DMS 273 (cell line): ENCODE results near the gene MLX.
"Not testable (repeated sequence)": the region's sequence is repeated elsewhere in the genome, so short reads cannot be mapped to it uniquely, and the experiment has no call there.

Experiments
- DNase-seq: peaks from one replicate; lab custom pipeline; 2025; ENCODE audit not compliant: unreplicated experiment; lab: John Stamatoyannopoulos, UW

MLX gene

DNA sequence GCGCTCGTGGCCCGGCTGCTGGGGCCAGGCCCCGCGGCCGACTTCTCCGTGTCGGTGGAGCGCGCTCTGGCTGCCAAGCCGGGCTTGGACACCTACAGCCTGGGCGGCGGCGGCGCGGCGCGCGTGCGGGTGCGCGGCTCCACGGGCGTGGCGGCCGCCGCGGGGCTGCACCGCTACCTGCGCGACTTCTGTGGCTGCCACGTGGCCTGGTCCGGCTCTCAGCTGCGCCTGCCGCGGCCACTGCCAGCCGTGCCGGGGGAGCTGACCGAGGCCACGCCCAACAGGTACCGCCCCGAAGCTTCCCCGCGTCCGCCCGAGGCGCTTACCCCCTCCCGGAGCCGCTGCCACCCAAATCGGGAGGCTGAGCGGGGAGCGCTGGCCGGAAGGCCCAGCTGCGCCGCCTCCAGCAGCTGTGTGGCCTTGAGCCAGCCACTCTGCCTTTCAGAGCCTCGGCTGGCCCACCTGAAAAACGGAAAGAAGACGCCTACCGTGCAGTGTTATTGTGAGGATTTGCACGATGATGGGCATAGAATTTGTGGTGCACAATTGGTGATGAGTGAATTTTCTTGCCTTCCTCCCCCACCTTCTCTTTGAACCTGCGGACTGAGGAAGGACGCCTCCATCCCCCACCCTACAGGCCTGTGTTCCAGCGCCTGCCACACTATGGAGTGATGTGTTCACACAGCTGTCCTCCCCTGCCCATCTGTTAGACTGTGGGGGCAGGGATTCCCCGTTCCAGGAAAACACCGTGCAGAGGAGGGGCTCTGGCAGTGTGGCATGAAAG, 30.3 kb upstream of the MLX start:
- peak; percentile 94 for DNase-seq

DNA sequence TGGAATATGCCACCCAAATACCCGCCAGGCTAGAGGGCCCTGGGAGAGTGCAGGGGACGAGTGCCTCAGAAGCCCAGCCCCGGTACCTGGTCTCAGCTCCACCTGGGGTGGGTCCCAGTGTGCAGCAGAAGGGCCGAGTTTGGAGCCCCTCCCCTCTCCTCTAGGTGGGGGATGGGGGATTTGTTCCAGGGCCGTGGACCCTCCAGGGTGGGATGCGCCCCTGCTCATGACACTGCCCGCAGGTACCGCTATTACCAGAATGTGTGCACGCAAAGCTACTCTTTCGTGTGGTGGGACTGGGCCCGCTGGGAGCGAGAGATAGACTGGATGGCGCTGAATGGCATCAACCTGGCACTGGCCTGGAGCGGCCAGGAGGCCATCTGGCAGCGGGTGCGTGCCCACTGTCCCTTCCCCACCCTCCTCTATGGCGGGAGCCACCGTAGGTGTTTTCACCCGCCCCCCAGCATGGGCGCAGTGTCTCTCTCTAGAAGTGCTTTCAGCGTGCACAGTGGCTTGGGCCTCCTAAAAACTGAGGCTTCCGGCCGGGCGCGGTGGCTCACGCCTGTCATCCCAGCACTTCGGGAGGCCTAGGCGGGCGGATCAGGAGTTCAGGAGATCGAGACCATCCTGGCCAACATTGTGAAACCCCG, 29.6 kb upstream of the MLX start:
- DNase-seq, result no peak

DNA sequence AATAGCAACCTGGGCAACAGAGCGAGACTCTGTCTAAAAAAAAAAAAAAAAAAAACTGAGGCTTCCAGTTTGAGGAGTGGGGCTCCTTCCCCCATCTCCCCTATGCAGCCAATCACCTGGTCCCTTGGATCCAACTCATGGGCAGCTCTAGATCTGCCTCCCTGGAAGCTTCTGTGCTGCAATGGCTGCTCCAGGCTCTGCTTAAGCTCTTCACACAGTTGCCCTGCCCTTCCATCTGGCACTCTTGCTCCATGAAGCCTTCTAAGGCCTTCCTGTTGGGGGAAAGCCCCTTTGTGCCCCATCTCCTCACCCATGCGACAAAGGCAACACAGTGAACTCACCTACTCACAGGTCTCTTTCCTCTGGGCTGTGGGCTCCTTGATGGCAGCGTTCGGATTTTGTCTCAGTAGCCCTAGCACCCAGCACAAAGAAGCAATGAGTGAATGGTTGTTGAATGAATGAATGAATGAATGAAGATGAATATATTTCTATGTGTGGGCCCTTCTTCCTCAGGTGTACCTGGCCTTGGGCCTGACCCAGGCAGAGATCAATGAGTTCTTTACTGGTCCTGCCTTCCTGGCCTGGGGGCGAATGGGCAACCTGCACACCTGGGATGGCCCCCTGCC, 29.0 kb upstream of the MLX start:
- DNase-seq, result peak; percentile 58

DNA sequence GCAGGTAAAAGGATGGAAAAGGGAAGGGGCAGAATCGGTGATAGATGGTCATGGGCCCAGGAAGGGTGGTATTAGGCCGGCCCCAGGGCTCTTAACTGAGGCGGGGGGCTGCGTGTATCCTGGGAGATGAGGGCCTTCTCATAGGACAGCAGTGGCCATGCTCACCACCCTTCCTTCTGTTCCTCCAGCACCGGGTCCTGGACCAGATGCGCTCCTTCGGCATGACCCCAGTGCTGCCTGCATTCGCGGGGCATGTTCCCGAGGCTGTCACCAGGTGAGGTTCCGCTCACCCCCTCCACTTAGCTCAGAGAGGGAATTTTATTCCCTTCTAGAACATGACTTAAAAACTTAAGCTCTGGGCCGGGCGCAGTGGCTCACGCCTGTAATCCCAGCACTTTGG, 28.4 kb upstream of the MLX start:
- no peak for DNase-seq

DNA sequence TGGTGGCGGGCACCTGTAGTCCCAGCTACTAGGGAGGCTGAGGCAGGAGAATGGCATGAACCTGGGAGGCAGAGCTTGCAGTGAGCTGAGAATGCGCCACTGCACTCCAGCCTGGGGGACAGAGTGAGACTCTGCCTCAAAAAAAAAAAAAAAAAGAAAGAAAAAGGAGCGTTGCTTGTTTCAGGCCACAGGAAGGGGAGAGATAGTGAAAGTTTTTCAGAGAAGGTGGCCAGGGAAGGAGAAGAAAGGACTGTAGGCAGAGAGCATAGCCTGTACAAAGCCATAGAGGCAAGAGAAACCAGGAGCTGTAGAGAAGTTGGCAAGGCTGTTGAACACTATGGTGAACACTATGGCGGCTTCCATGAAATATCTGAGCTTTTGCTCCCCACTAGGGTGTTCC, 26.3 kb upstream of the MLX start:
- DNase-seq, result not testable (repeated sequence)

DNA sequence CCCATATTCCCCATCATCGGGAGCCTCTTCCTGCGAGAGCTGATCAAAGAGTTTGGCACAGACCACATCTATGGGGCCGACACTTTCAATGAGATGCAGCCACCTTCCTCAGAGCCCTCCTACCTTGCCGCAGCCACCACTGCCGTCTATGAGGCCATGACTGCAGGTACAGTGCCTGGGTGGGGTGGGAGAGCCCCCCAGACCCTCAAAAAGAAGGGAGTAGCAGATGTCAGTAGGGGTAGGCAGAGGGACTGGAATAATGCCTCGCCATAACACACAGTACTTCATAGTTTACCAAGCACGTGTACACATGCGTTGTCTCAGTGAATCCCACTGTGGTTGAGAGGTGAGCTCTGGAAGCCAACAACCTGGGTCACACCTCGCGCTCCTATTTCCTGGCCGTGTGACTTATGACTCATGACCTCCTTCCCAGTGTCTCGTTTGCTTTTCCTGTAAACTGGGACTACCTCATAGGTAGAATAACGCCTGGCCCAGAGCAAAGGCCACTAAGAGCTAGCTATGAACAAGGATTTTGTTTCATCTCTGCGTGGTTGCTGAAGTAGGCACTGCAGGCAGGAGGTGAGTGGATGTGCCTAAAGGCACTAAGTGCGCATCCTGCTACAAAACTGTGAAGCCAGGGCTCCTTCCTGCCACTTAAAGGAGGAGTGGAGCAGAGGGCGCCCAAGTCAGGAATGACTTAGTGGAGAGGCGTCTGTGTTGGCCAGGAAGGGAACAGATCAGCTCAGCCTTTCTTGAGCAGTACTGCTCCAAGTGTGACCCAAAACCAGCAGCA, 25.7 kb upstream of the MLX start:
- no peak for DNase-seq

DNA sequence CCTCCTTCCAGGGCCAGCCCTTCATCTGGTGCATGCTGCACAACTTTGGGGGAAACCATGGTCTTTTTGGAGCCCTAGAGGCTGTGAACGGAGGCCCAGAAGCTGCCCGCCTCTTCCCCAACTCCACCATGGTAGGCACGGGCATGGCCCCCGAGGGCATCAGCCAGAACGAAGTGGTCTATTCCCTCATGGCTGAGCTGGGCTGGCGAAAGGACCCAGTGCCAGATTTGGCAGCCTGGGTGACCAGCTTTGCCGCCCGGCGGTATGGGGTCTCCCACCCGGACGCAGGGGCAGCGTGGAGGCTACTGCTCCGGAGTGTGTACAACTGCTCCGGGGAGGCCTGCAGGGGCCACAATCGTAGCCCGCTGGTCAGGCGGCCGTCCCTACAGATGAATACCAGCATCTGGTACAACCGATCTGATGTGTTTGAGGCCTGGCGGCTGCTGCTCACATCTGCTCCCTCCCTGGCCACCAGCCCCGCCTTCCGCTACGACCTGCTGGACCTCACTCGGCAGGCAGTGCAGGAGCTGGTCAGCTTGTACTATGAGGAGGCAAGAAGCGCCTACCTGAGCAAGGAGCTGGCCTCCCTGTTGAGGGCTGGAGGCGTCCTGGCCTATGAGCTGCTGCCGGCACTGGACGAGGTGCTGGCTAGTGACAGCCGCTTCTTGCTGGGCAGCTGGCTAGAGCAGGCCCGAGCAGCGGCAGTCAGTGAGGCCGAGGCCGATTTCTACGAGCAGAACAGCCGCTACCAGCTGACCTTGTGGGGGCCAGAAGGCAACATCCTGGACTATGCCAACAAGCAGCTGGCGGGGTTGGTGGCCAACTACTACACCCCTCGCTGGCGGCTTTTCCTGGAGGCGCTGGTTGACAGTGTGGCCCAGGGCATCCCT, 23.5 kb upstream of the MLX start:
- DNase-seq, result no peak

DNA sequence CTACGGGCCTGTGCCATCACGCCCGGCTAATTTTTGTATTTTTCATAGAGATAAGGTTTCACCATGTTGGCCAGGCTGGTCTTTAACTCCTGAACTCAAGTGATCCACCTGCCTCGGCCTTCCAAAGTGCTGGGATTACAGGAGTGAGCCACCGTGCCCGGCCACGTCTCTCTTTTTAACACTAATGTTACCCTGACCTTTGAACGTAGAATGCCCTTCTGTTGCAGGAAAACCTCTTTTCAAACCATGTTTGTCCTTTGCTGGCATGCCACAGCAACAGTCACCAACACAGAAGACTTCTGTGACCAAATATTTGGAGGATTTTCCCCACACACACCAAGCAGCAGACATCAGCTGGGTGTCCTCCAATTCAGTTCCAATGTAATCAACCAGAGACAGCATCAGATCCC, 22.0 kb upstream of the MLX start:
- DNase-seq, result no peak

DNA sequence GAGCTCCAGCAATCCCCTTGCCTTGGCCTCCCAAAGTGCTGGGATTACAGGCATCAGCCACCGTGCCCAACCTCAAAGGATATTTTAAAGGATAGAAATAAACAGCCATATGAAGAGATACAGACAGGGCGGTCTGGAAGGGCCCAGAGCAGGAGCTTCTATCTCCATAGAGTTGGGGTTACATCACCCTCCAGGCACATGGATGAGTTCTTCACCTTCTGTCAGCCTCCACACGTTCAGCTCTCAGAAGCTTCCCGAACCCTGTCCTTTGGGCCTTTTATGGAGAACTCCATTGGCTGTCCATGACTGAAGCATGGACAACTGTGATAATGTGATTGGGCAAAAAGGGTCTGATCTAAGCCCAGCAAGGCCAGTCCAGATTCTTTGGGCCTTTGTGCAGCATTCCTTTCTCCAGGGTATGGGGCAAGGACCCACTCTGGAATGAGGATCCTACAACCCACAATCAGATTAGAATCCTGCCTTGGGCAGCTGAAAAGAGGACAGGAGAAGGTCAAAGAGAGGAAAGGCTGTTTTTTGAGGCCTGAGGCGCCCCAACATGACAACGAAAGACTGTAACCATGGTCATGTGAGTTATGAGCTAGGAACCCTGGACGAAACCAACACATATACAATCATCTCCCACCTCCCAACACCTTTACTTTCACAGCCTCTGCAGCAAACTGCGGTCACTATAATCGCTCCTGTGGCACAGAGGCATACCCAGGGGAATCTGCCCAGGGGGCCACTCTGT, 21.0 kb upstream of the MLX start:
- DNase-seq, result not testable (repeated sequence)

DNA sequence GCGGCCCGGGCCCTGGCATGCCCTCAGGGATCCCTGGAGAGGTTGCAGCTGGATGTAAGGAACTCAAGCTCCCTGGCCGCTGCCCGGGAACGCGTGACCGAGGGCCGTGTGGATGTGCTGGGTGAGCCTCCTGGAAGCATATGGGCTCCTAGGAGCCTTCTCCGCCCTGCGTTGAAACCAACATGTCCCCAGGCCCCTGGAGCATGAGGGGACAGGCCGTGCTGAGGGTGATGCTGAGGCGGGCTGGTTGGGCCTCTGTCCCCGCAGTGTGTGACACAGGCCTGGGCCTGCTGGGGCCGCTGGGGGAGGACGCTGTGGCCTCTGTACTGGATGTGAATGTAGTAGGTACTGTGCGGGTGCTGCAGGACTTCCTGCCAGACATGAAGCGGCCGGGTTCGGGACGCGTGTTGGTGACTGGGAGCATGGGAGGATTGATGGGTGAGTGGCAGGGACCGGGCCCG, 19.9 kb upstream of the MLX start:
- peak; percentile 42 for DNase-seq

DNA sequence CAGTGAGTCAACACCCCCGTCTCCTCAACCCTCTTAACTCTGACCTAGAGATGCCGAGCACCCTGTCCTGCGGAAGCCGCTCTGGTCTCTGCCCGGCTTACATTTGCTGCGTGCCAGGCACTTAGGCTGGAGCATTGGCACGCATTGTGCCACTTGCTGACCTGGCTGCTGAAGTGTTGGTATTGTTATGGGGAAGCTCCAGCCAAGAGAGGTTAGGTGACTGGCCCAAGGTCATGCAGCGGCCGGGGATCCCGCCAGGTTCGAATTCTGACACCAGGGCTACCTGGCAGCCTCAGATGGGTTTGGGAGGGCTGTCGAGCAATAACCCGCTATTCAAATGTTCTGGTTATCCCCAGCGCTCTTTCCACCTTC, 19.2 kb upstream of the MLX start:
- no peak for DNase-seq

DNA sequence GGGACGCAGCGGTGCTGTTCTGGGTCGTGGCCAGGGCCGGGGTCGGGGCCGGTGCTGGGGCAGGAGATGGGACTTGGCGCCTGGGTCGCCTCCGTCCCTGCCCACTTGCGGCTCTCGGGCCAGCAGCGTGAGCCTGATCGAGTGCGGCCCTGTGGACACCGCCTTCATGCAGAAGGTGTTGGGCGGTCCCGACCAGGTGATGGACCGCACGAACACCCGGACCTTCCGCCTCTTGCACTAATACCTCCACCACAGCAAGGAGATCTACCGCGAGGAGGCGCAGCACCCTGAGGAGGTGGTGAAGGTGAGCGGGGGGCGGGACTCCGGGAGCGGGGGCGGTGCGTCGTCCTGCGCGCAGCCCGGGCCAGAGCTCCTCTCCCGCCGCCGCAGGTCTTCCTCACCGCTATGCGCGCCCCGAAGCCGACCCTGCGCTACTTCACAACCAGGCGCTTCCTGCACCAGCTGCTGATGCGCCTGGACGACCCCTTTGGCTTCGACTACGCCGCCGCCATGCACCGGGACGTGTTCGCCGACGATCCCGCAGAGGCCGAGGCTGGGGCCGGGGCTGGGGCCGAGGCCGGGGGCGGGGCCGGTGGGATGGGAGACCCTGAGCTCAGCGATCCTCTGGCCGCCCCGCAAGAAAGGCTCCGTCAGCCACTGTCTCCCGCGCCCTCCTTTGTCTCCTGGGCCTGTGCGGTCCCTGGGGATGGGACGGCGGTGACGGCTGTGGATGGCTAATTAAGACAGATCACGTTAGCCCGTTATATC, 18.6 kb upstream of the MLX start:
- DNase-seq, result peak; percentile 84

DNA sequence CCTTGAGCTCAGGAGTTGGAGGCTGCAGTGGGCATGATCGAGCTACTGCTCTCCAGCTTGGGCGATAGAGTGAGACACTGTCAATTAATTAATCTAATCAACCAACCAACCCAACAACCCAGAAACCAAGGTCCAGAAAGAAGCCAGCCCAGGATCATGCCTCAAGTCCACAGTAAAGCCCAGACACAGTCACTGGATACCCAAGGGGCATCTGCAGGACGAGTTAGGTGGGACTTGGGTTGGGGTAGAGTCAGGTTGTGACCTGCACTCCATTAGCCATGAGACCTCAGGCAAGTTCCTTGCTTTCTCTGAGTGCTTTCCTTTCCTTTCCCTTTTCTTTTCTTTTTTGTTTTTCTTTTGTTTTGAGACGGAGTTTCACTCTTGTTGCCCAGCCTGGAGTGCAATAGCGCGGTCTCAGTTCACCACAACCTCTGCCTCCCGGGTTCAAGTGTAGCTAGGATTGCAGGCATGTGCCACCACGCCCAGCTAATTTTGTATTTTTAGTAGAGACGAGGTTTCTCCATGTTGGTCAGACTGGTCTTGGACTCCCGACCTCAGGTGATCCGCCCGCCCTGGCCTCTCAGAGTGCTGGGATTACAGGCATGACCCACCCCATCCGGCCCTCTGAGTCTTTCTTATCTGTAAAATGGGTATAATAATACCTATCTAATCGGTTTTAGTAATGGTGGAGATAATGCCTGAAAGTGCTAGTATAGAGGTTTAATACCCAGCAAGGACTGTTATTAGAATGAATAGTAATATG, 17.7 kb upstream of the MLX start:
- DNase-seq, result no peak

DNA sequence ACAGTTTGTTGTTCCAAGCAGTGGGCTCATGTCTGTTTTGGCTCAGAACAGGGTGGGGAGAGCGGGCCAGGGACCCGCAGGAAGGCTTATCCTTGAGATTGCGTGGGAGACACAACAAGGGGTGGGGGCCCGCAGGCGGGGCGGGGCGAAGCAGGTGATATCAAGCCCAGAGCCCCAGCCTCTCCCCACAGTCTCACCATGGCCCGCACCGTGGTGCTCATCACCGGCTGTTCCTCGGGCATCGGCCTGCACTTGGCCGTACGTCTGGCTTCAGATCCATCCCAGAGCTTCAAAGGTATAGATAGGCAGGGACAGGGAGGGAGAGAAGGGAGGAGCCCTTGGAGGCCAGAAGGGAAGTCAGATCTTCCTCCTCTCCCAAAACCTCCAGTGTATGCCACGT, 14.2 kb upstream of the MLX start, which contains the start of gene HSD17B1:
TSS of gene HSD17B1 (plus strand) at position 188 of the 400 bp plus-strand sequence. CDS start at position 199, 11 bp downstream.
- not testable (repeated sequence) for DNase-seq

DNA sequence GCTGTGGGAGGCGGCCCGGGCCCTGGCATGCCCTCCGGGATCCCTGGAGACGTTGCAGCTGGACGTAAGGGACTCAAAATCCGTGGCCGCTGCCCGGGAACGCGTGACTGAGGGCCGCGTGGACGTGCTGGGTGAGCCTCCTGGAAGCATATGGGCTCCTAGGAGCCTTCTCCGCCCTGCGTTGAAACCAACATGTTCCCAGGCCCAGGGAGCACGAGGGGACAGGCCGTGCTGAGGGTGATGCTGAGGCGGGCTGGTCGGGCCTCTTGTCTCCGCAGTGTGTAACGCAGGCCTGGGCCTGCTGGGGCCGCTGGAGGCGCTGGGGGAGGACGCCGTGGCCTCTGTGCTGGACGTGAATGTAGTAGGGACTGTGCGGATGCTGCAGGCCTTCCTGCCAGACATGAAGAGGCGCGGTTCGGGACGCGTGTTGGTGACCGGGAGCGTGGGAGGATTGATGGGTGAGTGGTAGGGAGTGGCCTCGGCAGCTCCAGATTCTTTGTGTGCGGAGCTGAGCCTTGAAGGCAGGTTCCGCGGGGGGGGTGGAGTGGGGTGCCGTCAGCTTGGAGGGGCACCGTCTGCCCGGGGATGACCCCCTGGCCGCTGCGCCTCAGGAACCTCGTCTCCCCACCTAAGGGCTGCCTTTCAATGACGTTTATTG, 13.6 kb upstream of the MLX start:
- DNase-seq, result no peak

DNA sequence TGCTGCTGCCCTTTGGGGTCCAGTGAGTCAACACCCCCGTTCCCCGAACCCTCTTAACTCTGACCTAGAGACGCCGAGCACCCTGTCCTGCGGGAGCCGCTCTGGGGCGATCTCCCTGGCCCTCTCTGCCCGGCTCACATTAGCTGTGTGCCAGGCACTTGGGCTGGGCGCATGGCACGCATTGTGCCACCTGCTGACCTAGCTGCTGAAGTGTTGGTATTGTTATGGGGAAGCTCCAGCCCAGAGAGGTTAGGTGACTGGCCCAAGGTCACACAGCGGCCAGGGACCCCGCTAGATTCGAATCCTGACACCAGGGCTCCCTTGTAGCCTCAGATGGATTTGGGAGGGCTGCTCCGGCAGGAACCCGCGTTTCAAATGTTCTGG, 13.0 kb upstream of the MLX start:
- DNase-seq, result peak; percentile 38

DNA sequence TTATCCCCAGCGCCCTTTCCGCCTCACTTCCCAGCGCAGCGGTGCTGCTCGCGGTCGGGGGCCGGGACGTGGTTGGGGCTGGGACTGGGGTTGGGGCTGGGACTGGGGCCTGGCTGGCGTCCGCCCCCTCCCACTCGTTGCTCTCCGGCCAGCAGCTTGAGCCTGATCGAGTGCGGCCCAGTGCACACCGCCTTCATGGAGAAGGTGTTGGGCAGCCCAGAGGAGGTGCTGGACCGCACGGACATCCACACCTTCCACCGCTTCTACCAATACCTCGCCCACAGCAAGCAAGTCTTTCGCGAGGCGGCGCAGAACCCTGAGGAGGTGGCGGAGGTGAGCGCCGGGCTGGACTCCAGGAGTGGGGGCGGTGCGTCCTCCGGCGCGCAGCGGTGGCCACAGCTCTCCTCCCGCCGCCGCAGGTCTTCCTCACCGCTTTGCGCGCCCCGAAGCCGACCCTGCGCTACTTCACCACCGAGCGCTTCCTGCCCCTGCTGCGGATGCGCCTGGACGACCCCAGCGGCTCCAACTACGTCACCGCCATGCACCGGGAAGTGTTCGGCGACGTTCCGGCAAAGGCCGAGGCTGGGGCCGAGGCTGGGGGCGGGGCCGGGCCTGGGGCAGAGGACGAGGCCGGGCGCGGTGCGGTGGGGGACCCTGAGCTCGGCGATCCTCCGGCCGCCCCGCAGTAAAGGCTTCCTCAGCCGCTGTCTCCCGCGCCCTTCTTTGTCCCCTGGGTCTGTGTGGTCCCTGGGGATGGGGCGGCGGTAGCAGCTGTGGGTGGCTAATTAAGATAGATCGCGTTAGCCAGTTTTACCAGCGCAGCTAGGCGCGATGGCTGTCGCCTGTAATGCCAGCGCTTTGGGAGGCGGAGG, 12.4 kb upstream of the MLX start:
- DNase-seq, result peak; percentile 87
